Activated CD8-positive, alpha-beta memory T cell treated with anti-CD3 and anti-CD28 coated beads for 4 hours (primary cell): Measurements from ENCODE around the gene COX7C.
"Not testable (repeated sequence)": the region's sequence is repeated elsewhere in the genome, so short reads cannot be mapped to it uniquely, and the experiment has no call there.

Source experiments
- DNase-seq, 2 donors: peaks; one replicate each; pipeline ENCODE4 v3.0.0-alpha.2; 2020; ENCODE audit warnings: low read depth in 2 of 2

Gene COX7C, protein sequence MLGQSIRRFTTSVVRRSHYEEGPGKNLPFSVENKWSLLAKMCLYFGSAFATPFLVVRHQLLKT

DNA sequence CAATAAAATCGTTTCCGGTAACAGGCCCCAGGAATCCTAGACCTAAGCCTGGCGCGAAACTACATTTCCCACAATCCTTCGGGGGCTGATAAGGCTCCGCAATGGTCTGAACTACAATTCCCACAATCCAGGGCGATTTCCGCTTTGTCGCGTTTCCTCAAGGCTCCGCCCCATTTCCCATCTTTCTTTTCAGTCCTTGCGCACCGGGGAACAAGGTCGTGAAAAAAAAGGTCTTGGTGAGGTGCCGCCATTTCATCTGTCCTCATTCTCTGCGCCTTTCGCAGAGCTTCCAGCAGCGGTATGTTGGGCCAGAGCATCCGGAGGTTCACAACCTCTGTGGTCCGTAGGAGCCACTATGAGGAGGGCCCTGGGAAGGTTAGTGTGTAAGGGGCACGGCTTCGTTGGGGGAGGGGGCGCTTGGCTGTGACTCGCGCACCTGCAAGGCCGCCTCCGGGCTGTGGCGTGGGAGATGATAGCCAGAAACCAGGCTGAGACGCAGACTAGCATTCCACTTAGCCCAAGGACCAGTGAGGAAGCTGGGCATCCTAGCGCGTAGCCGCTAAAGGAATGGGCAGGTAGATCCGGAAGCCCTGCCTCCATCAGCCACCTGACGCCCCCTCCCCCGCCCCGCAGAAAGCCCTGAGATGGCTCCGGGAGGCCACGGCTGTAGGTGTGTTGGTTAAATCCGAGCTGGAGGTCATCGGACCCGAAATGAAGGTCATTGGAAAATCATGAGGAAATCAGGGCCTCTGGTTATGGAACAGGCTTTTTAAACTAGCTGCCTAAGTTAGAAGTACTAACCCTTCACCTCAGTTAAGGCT, at the start of gene COX7C:
Gene COX7C (plus strand): TSS at position 186 of the 821 bp plus-strand sequence. CDS start 115 bp downstream, at position 301.
- DNase-seq = peak; percentile 84 to 88

DNA sequence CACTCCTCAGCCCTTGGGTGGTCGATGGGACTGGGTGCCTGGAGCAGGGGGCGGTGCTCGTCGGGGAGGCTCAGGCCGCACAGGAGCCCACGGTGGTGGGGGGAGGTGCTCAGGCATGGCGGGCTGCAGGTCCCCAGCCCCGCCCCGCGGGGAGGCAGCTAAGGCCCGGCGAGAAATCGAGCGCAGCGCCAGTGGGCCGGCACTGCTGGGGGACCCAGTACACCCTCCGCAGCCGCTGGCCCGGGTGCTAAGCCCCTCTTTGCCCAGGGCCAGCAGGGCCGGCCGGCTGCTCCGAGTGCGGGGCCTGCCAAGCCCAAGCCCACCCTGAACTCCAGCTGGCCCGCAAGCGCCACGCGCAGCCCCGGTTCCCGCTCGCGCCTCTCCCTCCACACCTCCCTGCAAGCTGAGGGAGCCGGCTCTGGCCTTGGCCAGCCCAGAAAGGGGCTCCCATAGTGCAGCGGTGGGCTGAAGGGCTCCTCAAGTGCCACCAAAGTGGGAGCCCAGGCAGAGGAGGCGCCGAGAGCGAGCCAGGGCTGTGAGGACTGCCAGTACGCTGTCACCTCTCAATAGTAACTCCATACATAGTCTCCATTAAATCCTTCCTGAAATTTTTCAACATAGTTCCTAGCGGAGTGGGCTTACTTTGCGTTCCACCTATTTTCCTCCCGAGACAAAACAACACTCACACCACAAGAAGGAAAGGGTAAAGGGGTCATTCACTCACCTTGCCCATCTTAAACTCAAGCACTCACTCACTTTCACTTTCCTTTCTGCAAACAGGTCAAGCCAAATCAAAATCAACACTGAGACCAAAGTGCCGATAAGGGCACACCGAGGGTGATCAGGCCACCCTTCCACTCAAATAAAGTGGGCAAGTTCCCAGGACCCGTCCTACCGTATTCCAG, 48.0 kb upstream of the COX7C start:
- DNase-seq = not testable (repeated sequence)

DNA sequence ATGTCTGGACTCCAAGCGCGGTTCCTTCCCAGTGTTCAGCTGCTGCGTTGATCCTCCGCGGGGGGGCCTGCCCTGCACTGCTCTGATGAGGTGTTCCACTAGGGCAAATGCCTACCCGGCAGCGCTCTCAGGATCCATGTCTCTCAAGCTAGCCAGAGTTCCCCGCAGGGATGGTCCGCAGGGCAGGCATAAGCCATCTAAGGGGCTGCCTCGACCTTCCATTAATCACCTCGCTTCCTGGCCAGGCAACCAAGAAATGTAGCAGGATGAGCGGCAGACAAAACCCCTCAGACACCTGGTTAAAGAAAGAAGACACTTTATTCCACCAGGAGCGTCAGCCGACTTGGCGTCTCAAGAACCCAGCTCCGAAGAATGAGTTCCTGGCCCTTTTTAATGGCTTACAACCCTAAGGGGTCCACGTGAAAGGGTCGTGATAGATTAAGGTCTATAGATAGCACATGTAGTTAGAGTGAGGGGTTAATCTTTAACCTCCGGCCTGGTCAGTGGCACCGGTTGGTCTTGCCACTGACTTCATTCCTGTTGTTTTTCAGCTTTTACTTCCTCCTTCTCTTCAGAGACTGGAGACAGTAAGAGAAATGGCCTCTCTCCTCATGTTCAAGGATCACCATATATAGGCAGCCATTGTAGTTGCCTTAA, 47.2 kb upstream of the COX7C start:
- no peak for DNase-seq

GRCh38 chr5:86571109-86571508, 46.6 kb upstream of the COX7C start:
- not testable (repeated sequence) for DNase-seq

- DNase-seq = no peak
Measured at GRCh38 chr5:86572825-86573517, 44.8 kb upstream of the COX7C start.

GRCh38 chr5:86579502-86579901, 38.2 kb upstream of the COX7C start:
- no peak for DNase-seq

DNA sequence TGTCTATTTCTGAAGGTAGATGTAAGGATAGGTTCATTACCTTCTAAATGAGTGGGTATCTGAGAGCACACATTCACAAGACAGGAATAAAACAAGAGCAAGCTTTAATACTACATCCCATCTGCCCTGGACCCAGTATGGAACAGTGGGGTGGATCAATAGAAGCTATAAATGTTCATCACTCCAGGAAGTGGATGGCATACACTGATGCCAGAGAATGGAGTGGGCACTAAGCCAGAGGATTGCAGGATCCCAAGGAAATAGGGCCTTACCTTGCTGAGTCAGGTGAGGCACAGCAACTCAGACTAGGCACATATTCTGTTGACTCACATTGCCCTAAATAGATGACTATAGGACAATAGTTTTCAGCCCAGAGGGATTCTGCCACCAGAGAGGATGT, 21.3 kb upstream of the COX7C start:
- DNase-seq = no peak

GRCh38 chr5:86605881-86606280, 11.9 kb upstream of the COX7C start:
- no peak for DNase-seq

- DNase-seq = no peak
Measured at GRCh38 chr5:86613455-86613854, 4.3 kb upstream of the COX7C start.

- no peak for DNase-seq
Measured at GRCh38 chr5:86617309-86617755, 409 bp upstream of the COX7C start.

GRCh38 chr5:86623785-86624483, 6.2 kb downstream of the COX7C start:
- no peak for DNase-seq

DNA sequence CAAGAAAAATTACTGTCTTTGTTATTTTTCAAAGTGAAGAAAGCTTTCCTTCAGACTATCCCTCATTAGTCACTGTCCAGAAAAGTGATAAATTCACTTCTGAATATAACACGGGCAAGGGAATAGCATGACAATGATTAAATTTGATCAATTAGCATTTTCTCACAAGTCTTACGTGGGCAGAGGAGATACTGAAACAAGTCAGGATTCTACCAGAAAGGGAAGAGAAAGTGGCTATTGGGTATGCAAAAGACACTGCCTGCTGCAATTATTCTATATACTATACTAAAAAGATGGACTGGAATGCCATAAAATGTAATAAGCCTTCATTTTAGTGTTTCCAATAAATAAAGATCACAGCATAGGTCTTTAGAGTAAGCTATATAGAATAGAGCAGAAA, 7.4 kb downstream of the COX7C start:
- DNase-seq = no peak

GRCh38 chr5:86626149-86626548, 8.4 kb downstream of the COX7C start:
- no peak for DNase-seq

DNA sequence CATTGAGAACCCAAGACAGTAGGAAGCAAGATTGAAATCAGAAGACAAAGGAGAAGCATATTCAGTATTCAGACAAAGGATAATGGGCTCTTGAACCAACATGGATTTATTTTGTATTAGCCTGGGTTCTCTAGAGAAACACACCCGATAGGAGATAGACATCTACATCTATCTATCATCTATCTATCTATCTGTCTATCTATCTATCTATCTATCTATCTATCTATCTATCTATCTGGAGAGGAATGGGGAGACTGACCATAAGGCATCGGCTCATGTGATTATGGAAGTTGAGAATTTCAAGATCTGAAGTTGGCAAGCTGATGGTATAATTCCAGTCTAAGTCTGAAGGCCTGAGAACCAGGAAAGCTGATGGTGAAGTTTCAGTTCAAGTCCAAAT, 13.4 kb downstream of the COX7C start:
- no peak for DNase-seq

- DNase-seq = no peak
Measured at GRCh38 chr5:86640998-86641397, 23.3 kb downstream of the COX7C start.

DNA sequence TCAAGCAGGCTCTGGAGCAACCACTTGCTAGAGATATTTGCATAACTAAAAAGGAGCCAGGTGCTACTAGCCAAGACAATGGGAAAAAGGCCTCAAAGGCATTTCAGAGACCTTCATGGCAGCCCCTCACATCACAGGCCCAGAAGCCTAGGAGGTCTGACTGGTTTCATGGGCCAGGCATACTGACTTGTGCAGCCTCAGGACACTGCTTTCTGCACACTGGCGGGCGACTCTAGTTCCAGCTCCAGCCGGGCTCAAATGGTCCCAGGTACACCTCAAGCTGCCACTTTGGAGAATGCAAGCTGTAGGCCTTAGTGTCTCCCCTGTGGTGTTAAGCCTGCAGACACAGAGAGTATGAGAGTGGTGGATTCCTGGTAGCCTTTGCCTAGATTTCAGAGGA, 27.1 kb downstream of the COX7C start:
- DNase-seq = no peak

DNA sequence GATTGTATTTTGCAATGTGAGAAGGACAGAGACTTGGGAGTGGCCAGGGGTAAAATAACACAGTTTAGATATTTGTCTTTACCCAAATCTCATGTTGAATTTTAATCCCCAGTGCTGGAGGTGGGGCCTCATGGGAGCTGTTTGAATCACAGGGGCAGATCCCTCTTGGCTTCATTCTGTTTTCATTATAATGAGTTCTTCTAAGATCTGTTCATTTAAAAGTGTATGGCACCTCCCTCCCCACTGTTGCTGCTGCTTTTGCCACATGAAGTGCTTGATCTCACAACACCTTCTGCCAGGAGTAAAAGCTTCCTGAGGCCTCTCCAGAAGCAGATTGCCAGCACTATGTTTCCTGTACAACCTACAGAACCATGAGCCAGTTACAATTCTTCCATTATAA, 28.1 kb downstream of the COX7C start:
- no peak for DNase-seq

DNA sequence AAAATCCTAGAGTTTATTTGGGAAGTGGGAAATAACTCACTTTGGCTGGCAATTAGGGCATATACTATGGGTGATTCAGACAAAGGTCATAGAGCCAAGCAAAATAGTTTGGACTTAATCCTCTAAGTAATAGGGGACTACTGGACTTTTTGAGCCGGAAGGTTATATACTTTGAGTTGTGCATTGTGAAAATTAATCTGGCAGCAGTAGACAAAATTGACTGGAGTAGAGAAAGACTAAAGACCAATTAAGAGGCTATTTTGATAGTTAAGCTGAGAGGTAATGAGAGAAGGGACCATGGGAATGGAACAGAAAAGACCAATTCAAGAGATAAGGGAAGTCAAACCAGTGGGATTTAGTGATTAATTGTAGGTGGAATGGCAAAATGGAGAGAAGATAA, 28.9 kb downstream of the COX7C start:
- no peak for DNase-seq

- DNase-seq = no peak
Measured at GRCh38 chr5:86649832-86650505, 32.2 kb downstream of the COX7C start.

GRCh38 chr5:86660771-86661170, 43.0 kb downstream of the COX7C start:
- not testable (repeated sequence) for DNase-seq
